Ascending aorta (tissue), 2 donors: Measurements from ENCODE around the gene ZEB2. TPM values are rescaled to one million over a fixed set of nuclear protein-coding genes. Genes with fewer than 3 reads are reported as not detected.
A peak's percentile ranks its signal among the peaks of the same experiment; 100 is the strongest.

Experiments used
- DNase-seq, 2 donors: peaks; one replicate each; pipeline ENCODE4 v3.0.0-alpha.2; 2019; ENCODE audit warnings: low spot score in 2 of 2
- H3K27ac ChIP-seq, 2 donors: fragments of 200-600 bp; sonication (generic); one replicate each; pipeline ENCODE4 v1.5.1; 2016 to 2017; ENCODE audit warnings: mild to moderate bottlenecking in 1 of 2
- H3K27me3 ChIP-seq: fragments of 200-600 bp; sonication (generic); one replicate; pipeline ENCODE4 v1.5.1; 2017
- H3K36me3 ChIP-seq, 2 donors: fragments of 200-600 bp; sonication (generic); one replicate each; pipeline ENCODE4 v1.5.1; 2016
- H3K4me1 ChIP-seq, 2 donors: fragments of 200-600 bp; sonication (generic); one replicate each; pipeline ENCODE4 v1.5.1; 2016 to 2017; ENCODE audit warnings: mild to moderate bottlenecking in 1 of 2
- H3K4me3 ChIP-seq, 2 donors: fragments of 200-600 bp; sonication (generic); one replicate each; pipeline ENCODE4 v1.5.1; 2016 to 2017; ENCODE audit warnings: mild to moderate bottlenecking in 1 of 2
- H3K9me3 ChIP-seq, 2 donors: fragments of 200-600 bp; sonication (generic); one replicate each; pipeline ENCODE4 v1.5.1; 2016
- CTCF ChIP-seq, 3 experiments: fragments of 200-600 bp in 2 of 3; fragments of 450-650 bp in 1 of 3; sonication (generic) in 2 of 3; IDR thresholded peaks; one replicate each; pipeline ENCODE4 v1.5.1; 2016 to 2019; ENCODE audit warnings: antibody characterized with exemption in 3 of 3, mild to moderate bottlenecking in 1 of 3, moderate library complexity in 1 of 3
- intact Hi-C: fragments of 100-400 bp; cut with DNase I; formaldehyde crosslinking; loops from one replicate; pipeline ENCODE4 v1.15.1; 2023
- total RNA-seq: library from RNA; depleted of rRNA; stranded (reverse); fragments of >200 nt; gene quantifications from one replicate; pipeline ENCODE4 v1.1.0, GENCODE V29; 2016

Gene ZEB2
- total RNA-seq, 1 donor from 2014 or later, result 74.6 TPM

- Histone ChIP-seq H3K27ac (peak overlapping the region; percentile 47 to 57), H3K9me3 (no peaks in the 10 kb centered on the region), H3K4me3 (no peak overlapping the region), H3K4me1 (peaks cover 2% of the 10 kb centered on the region in 2 donors), H3K27me3 (no peaks in the 10 kb centered on the region), H3K36me3 (no peaks in the 10 kb centered on the region)
- no peak for TF ChIP-seq CTCF (IDR thresholded peaks at IDR 0.05)
- intact Hi-C loops, result no loop called here
- peak in 1 of 2 donors; percentile 69 for DNase-seq
Measured at GRCh38 chr2:144357623-144358373, 162.1 kb downstream of the ZEB2 start.

GRCh38 chr2:144356402-144356801, 163.5 kb downstream of the ZEB2 start:
- Histone ChIP-seq H3K4me3 (no peak overlapping the region), H3K36me3 (no peaks in the 10 kb centered on the region), H3K27me3 (no peaks in the 10 kb centered on the region), H3K4me1 (peaks cover 2% of the 10 kb centered on the region in 2 donors), H3K27ac (no peak overlapping the region), H3K9me3 (no peaks in the 10 kb centered on the region)
- intact Hi-C loops, result no loop called here
- DNase-seq, result no peak
- TF ChIP-seq CTCF (IDR thresholded peaks at IDR 0.05), result no peak

- no peak for DNase-seq
- Histone ChIP-seq H3K27ac (no peak overlapping the region), H3K4me3 (no peak overlapping the region), H3K36me3 (no peaks in the 10 kb centered on the region), H3K9me3 (no peaks in the 10 kb centered on the region), H3K27me3 (no peaks in the 10 kb centered on the region), H3K4me1 (peaks cover 5 to 8% of the 10 kb centered on the region in 2 donors)
- TF ChIP-seq CTCF (IDR thresholded peaks at IDR 0.05), result no peak
- intact Hi-C loops, result loop anchor here (5.0 kb wide), 1 partner anchor 32 kb away; no protein-coding TSS in a partner anchor
Measured at GRCh38 chr2:144354953-144355352, 165.0 kb downstream of the ZEB2 start.

GRCh38 chr2:144351687-144352086, 168.2 kb downstream of the ZEB2 start:
- no peaks in the 10 kb centered on the region for H3K27me3 ChIP-seq
- H3K27ac ChIP-seq, result no peak overlapping the region
- no peak overlapping the region for H3K4me3 ChIP-seq
- H3K4me1 ChIP-seq, result peaks cover 3 to 10% of the 10 kb centered on the region in 2 donors
- TF ChIP-seq CTCF (IDR thresholded peaks at IDR 0.05), result no peak
- no peaks in the 10 kb centered on the region for H3K36me3 ChIP-seq
- no peaks in the 10 kb centered on the region for H3K9me3 ChIP-seq
- no peak for DNase-seq
- intact Hi-C loops, result loop anchor here (5.0 kb wide), 1 partner anchor 36 kb away; no protein-coding TSS in a partner anchor

GRCh38 chr2:144350151-144350802, 169.6 kb downstream of the ZEB2 start:
- intact Hi-C loops, result loop anchor here (5.0 kb wide), 1 partner anchor 37 kb away; no protein-coding TSS in a partner anchor
- no peaks in the 10 kb centered on the region for H3K27me3 ChIP-seq
- H3K9me3 ChIP-seq, result no peaks in the 10 kb centered on the region
- no peak for DNase-seq
- H3K4me1 ChIP-seq, result peaks cover 3 to 10% of the 10 kb centered on the region in 2 donors
- no peaks in the 10 kb centered on the region for H3K36me3 ChIP-seq
- no peak overlapping the region for H3K4me3 ChIP-seq
- H3K27ac ChIP-seq, result peak overlapping the region; percentile 55 to 68
- no peak for TF ChIP-seq CTCF (IDR thresholded peaks at IDR 0.05)
